WERI-Rb-1 (cell line): ENCODE measurements around the gene COL6A2.
A peak's percentile ranks its signal among the peaks of the same experiment; 100 is the strongest.
"Not testable (repeated sequence)": the region's sequence is repeated elsewhere in the genome, so short reads cannot be mapped to it uniquely, and the experiment has no call there.

Source experiments
- DNase-seq: peaks from one replicate; pipeline ENCODE4 v3.0.0-alpha.2; 2020
- H3K27ac ChIP-seq: fragments of 250-450 bp; sonication (Bioruptor Pico); 2 replicates; pipeline ENCODE4 v1.5.1; 2020; ENCODE audit warnings: mild to moderate bottlenecking, moderate library complexity
- H3K27me3 ChIP-seq: fragments of 250-450 bp; sonication (Bioruptor Pico); 2 replicates; pipeline ENCODE4 v1.5.1; 2021; ENCODE audit warnings: mild to moderate bottlenecking, low read depth, moderate library complexity; ENCODE audit not compliant: insufficient read depth, severe bottlenecking
- H3K36me3 ChIP-seq: fragments of 250-450 bp; sonication (Bioruptor Pico); 2 replicates; pipeline ENCODE4 v1.5.1; 2020; ENCODE audit warnings: mild to moderate bottlenecking, moderate library complexity
- H3K4me3 ChIP-seq: 2 replicates; pipeline ENCODE4 v1.5.1; 2011; ENCODE audit warnings: low read depth, mild to moderate bottlenecking, control low read depth, low read length
- H3K9me3 ChIP-seq: fragments of 250-450 bp; sonication (Bioruptor Pico); 2 replicates; pipeline ENCODE4 v1.5.1; 2021; ENCODE audit warnings: mild to moderate bottlenecking, moderate library complexity; ENCODE audit not compliant: severe bottlenecking
- TF ChIP-seq, protein P1 (sequence below): IDR thresholded peaks from 2 replicates; pipeline ENCODE4 v1.5.1; 2011; ENCODE audit warnings: low read depth, mild to moderate bottlenecking, control low read depth, inconsistent platforms, low read length

COL6A2 gene

DNA sequence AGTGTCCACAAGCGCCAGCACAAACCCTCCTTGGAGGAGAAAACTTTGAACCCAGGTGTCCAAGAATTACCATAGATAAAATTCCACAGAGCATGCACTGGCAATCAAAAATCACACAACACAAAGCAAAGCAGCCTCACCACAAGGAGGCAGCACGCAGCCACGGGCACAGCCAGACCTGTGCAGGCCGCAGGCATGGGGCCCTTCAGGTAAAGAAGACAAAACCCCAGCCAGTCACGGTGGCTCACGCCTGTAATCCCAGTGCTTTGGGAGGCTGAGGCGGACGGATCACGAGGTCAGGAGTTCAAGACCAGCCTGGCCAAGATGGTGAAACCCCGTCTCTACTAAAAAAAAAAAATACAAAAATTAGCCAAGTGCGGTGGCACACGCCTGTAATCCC, 49.5 kb downstream of the COL6A2 start:
- not testable (repeated sequence) for H3K27ac ChIP-seq, H3K36me3 ChIP-seq, H3K27me3 ChIP-seq, H3K4me3 ChIP-seq, H3K9me3 ChIP-seq
- TF ChIP-seq, protein P1, sequence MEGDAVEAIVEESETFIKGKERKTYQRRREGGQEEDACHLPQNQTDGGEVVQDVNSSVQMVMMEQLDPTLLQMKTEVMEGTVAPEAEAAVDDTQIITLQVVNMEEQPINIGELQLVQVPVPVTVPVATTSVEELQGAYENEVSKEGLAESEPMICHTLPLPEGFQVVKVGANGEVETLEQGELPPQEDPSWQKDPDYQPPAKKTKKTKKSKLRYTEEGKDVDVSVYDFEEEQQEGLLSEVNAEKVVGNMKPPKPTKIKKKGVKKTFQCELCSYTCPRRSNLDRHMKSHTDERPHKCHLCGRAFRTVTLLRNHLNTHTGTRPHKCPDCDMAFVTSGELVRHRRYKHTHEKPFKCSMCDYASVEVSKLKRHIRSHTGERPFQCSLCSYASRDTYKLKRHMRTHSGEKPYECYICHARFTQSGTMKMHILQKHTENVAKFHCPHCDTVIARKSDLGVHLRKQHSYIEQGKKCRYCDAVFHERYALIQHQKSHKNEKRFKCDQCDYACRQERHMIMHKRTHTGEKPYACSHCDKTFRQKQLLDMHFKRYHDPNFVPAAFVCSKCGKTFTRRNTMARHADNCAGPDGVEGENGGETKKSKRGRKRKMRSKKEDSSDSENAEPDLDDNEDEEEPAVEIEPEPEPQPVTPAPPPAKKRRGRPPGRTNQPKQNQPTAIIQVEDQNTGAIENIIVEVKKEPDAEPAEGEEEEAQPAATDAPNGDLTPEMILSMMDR, result peak; percentile 93
- DNase-seq, result peak; percentile 86

GRCh38 chr21:46148106-46148505, 50.2 kb downstream of the COL6A2 start:
- no peaks in the 10 kb centered on the region for H3K9me3 ChIP-seq
- TF ChIP-seq, protein P1, result no peak
- no peaks in the 10 kb centered on the region for H3K27me3 ChIP-seq
- DNase-seq, result no peak
- H3K36me3 ChIP-seq, result no peaks in the 10 kb centered on the region
- no peak overlapping the region for H3K4me3 ChIP-seq
- no peak overlapping the region for H3K27ac ChIP-seq

DNA sequence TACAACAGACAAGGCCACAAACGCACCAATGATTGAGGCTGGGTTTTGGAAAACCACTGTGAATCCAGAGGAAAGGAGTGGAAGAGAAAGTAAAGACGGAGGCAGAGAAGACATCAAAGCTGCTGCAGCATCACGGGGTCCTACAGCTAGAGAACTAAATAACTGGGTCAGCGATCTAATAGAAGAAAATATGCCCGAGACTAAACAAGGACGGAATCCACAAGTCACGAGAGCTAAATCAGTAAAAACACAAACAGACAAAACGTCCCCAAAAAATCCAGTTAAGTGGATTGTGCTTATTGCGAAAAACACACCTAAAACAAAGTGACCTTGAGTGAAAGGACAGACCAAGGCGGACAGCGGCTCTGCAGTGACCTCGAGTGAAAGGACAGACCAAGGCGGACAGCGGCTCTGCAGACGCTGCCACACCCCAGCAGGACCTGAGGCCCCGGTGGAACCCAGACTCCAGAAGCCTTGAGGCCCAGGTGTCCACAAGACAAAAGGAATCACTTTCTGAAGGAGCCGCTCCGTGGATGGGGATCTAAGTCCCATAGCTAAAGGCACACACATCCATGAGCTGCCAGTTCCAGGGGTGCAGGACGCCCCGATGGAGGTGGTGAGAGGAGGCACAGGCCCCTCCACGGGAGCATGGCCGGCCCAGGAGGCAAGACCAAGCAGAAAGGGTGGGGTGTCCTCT, 51.4 kb downstream of the COL6A2 start:
- TF ChIP-seq, protein P1, result no peak
- Histone ChIP-seq H3K4me3 (no peak overlapping the region), H3K27me3 (no peaks in the 10 kb centered on the region), H3K9me3 (no peaks in the 10 kb centered on the region), H3K36me3 (no peaks in the 10 kb centered on the region), H3K27ac (no peak overlapping the region)
- no peak for DNase-seq

GRCh38 chr21:46150073-46150472, 52.2 kb downstream of the COL6A2 start:
- H3K4me3 ChIP-seq, result no peak overlapping the region
- H3K9me3 ChIP-seq, result no peaks in the 10 kb centered on the region
- no peak overlapping the region for H3K27ac ChIP-seq
- TF ChIP-seq, protein P1, result no peak
- H3K36me3 ChIP-seq, result no peaks in the 10 kb centered on the region
- no peak for DNase-seq
- H3K27me3 ChIP-seq, result no peaks in the 10 kb centered on the region

- Histone ChIP-seq H3K27me3 (no peaks in the 10 kb centered on the region), H3K9me3 (no peaks in the 10 kb centered on the region), H3K36me3 (no peaks in the 10 kb centered on the region), H3K27ac (no peak overlapping the region), H3K4me3 (no peak overlapping the region)
- TF ChIP-seq, protein P1, result no peak
- DNase-seq, result peak; percentile 5
Observed at GRCh38 chr21:46150491-46151121, 52.7 kb downstream of the COL6A2 start.
